ENCODE measurements around the gene MICU2.

- TF ChIP-seq CTCF (IDR thresholded peaks at IDR 0.05) (no peak), POLR2A (IDR thresholded peaks at IDR 0.05) (no peak), EP300 (IDR thresholded peaks at IDR 0.05) (no peak)
Measured at GRCh38 chr13:21529146-21529893, 74.7 kb downstream of the MICU2 start.
